Ureter (tissue), 1 donor: ENCODE results near the gene PIWIL4. TPM values are rescaled to one million over a fixed set of nuclear protein-coding genes. Genes with fewer than 3 reads are reported as not detected.
"Not testable (repeated sequence)": the region's sequence is repeated elsewhere in the genome, so short reads cannot be mapped to it uniquely, and the experiment has no call there.

Experiments used
- DNase-seq: peaks from one replicate; pipeline ENCODE4 v3.0.0-alpha.2; 2020; ENCODE audit warnings: low spot score
- total RNA-seq: library from RNA; stranded (reverse); gene quantifications from one replicate; pipeline ENCODE4 v1.2.4, GENCODE V29; 2023
- donor health status: DM: yes; HTN: yes; CAD: no.

The PIWIL4 gene
- total RNA-seq, 1 donor from 2014 or later = 3.7 TPM

DNA sequence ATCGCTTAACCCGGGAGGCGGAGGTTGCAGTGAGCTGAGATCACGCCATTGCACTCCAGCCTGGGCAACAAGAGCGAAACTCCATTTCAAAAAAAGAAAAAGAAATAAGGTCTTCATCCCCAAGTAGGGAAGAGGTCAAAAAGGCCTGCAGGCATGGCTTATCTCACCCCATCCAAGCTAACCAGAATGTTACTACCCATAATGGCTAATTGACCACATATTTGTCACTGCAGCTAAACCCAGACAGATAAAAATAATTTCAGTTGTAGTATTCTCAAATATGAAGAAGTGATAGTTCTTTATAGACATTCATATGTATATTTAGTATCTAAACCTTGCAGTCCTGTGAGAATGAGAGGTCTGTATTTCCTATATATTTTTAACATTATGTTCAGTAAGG, 17.8 kb downstream of the PIWIL4 start:
- DNase-seq = no peak

DNA sequence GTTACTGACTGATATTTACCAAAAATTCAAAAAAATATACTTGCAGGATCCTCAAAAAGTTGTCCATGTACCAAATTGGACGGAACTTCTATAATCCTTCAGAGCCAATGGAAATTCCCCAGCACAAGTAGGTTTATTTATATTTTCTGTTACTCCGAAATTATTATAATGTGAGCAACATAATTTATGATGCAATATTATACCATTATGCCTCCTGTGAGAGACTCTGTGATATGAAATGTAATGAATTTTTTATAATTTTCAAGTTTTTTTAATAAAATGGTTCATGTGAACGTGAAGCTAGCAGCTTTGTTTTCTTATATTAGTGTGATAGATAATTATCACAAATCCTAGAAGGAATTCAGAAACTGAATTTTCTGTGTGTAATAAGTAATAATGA, 18.2 kb downstream of the PIWIL4 start:
- DNase-seq = no peak

DNA sequence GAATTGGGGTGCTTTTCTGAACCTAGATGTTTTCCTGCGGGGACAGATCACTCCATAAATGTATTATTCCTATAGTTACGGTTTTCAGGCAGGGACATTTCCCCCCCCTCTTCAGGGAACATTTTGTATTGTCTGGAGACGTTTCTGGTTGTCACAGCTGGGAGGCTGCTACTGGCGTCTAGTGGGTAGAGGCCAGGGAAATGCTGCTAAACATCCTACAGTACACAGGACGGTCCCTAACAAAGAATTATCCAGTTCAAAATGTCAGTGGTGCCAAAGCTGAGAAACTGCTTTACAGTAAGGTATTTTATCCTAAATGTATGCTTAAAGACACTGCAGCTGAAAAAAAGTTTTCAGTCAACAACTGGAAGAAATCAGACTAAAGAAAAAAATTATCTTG, 19.4 kb downstream of the PIWIL4 start:
- no peak for DNase-seq

DNA sequence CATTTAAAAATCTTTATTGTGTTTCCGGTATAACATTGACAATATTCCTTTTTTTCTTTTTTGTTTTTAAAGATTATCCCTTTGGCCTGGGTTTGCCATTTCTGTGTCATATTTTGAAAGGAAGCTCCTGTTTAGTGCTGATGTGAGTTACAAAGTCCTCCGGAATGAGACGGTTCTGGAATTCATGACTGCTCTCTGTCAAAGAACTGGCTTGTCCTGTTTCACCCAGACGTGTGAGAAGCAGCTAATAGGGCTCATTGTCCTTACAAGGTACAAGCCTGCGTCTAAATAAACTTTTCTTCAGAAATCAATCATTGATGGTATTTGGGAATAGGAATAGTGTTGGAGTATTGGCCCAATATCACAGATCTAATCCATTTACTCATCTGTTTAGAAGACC, 19.8 kb downstream of the PIWIL4 start:
- no peak for DNase-seq

DNA sequence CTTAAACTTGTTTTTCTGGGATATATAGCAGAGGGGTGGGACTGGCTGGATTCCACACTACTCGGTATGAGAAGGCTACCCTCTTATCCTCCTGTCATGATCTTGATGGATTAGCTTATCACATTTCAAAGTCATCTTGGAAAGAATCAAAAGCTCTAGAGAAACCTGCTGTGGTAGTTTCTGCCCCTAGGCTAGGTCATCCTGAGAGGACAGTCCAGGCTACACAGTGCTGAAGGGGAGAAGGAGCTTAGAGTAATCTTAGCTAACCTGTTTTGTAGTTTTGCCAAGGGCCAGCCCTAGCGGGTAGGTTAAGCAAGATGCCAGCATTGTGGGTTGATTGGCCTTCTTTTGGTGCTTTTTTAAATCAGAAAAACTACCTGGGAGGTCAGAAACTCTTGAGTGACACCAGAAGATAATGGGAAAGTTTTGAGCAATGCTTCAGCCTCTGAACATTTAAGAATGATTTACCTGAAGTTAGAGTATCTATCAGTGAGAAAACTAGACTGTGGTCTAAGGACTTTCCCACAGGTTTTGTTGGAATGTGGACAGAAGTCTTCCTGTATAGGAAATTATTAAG, 21.3 kb downstream of the PIWIL4 start:
- DNase-seq = no peak

DNA sequence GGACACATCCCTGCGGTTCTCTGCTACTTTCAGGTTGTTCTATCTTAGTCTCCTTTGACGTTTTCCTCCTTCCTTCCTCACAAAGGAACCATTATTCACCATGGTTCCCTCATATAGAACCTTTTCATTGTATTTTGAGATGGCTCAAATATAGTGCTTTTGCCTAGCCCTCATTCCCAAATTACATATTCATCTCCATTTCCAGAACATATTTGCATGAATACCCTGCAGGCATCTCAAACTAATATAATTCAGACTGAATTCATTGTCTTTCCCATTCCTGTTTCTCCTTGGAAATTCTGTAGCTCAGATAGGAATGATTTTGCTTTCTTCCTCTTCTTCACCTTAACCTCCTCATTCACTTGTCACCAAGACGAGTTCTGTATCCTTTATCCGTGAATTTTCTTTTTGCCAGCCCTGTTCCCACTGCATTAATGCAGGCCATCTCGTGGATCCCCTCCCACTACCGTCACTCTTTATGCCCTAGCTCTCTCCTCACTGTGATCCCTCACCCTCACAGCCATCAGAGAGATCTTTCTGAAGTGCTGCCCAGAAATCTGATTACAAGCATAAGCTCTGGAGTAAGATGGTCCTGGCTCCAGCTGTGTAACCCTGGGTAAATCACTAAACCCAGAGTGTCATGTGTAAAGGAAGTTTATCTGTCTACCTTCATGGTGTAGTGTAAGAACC, 23.3 kb downstream of the PIWIL4 start:
- no peak for DNase-seq

DNA sequence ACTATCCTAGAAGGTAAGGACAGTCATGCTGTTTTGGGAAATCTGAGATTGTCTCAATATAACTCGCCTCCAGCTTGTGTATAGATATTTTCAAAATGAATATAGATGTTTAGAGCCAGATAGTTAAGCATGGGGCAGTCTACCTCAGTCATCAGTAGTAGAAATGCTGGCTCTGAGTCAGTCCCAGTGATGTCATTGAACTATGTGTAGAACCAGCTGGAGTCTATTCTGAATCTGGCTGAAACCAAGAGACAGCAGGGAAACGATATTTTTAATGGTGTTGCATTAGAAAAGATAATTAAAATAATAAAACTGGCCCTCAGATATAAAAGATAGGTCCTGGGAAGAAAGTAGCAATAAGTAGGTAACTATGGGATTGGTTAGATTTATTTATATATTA, 25.9 kb downstream of the PIWIL4 start:
- no peak for DNase-seq

DNA sequence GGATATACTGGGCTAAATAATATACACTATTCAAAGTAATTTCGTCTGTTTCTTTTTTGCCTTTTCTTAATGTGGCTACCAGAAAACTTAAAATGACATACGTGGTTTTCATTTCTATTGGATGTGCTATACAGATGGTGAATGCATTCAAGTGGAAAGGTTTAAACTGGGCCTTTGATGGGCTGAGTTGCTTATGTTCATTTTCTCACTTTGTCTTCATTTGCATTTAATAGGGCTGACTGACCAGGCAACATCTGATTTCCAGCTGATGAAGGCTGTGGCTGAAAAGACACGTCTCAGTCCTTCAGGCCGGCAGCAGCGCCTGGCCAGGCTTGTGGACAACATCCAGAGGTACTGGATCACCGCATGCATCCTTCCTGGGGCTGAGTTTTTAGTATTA, 27.9 kb downstream of the PIWIL4 start:
- no peak for DNase-seq

DNA sequence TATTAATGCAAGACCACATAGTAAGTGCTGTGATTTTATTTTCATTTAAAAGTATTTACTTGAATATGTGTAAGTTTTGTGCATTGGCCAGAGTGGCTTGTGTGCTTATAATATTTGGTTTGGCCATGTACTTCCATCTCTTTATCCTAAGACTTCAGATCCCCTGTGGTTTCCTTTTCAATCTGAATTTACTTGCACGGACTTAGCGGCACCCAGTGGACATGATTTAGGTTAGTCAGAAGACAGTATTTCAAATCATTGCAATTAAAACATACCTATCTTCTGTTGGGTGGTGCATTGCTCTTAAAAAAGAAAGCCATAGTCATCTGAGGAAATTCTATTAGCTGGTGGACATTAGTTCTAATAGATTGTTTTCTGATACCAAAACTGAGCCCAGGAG, 30.7 kb downstream of the PIWIL4 start:
- DNase-seq = no peak

DNA sequence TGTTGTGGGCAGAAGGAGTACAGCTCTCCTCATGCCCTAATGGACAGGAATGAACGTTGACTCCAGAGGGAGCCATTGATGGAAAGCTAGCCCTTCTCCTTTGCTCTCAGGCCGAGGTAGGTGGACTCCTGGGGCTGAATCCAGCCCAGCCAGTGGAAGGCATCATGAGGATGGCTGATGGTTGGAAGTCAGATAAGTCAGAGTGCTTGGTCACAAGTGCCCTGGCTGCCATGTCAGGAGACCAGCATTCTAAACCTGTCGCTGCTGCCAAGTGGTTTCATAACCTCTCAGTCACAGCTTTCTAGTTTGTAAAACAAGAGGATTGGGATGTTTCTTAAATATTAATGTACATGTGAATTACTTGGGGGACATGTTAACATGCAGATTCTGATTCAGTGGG, 32.3 kb downstream of the PIWIL4 start:
- DNase-seq = no peak

DNA sequence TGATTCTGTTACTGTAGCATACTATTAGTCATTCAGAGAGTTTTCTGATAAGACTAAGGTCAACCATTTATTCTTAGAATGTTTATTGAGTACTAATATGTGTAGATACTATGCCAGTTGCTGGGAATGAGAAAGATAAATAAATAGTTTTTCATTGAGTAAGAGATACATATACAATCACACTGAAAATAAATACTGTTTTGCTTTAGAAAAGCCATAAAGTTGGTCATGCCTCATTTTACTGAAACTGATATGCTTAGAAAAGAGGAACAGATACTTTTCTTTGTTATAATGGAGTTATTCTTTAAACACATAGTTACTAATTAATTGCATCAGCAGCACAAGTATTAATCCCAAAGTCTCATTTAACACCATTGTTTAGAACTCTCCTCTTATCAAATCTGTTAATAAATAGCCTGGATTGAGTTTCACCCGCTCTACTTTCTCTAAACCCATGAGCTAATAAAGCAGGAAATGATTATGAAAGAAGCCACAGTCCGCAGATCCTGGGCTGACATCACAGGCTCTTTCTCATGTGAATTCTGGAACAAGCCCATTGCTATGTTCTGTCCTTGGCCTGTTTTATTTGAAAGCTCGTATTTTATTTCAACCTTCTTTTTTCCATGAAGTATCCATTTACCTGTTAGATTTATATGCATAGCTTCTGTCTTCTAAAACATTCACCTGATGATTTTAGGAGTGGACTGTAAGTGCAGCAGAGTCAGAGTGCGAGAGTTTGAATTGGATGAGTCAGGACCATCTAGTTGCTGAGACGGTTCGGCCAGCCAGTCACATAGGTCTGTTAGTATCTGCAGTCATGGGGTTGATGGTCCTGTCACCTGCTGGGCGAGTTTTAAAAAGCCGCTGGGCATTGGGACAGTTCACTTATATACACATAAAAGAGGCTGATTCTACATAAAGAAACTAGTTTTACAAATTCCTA, 35.5 kb downstream of the PIWIL4 start:
- DNase-seq = no peak

DNA sequence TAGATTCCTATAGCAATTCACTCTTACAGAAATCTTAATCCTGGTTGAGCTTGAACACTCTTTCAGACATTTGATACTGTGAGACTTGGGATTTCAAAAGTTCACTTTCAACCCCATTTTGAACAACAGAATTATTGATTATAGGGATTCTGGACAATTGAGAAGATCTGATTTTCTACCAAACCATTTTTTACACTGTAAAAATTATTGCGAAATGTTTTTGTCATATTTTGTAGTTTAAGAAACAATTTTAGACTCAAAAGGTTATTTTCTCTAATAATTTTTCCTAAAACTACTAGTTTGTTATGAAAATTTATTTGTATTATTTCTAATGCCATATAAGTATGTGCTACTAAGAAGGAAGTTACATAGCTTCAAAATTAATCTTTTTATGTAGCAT, 36.4 kb downstream of the PIWIL4 start:
- DNase-seq = no peak

DNA sequence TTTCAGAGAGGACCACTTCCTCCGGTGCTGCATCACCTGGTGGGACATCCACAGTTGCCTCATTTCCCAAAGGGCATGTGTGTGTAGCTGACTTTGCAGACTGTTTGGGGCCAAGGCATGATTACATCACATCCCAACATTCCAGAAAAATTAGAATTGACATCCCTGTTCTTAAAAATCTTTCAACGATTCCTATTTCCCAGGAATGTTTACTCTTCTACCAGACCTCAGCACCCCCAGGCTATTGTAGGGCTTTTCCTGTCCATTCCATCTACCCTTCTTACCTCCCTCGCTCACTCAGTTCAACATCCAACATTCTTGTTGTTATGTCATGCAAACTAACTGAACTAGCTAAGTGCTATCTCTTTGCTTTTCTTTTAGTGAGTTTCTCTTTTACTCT, 37.3 kb downstream of the PIWIL4 start:
- DNase-seq = no peak

DNA sequence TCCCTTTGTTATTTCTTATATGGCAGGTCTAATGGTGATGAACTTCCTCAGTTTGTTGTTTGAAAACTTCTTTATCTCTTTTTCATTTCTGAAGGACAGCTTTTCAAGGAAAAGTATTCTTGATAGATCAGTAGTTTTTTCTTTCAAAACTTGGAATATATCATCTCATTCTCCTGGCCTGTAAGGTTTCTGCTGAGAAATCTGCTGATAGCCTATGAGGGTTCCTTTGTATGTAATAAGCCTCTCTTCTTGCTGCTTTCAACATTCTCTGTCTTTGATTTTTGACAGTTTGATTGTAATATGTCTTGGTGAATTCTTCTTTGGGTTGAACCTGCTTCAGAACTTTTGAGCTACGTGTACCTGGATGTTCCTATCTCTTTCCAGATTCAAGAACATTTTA, 46.0 kb downstream of the PIWIL4 start:
- no peak for DNase-seq

DNA sequence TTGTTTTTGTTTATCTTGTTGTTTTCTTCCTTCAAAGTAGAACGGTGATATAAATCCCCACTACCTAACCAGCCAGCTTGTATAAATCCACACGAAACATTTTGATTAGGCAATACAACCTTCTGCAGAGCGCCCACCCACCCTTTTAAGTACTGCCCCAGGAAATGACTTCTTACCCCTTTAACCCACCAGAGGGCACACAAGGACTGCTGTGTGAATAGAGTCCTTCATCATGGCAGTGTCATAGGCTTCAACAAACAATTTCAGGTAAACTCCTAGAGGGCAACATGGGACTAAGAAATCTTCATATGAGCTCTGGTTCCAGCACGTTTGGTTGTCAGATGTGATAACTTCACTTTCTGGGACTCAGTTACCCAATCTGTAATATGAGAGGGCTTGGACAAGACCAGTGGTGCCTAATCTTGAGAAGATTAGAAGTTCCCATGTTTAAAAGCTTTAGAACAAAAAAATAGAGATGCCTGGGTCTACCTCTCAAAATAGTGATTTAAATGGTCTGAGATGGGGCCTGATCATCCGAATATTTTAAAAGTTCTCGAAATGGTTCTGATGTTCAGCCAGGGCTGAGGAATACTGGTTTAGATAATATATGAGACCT, 56.1 kb downstream of the PIWIL4 start:
- DNase-seq = peak; percentile 57

DNA sequence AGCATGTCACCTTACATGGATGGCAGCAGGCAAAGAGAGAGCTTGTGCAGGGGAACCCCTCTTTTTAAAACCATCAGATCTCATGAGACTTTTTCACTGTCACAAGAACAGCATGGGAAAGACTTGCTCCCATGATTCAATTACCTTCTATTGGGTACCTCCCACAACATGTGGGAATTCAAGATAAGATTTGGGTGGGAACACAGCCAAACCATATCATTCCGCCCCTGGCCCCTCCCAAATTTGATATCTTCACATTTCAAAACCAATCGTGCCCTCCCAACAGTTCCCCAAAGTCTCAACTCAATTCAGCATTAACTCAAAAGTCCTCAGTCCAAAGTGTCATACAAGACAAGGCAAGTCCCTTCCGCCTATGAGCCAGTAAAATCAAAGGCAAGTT, 58.3 kb downstream of the PIWIL4 start:
- DNase-seq = not testable (repeated sequence)

DNA sequence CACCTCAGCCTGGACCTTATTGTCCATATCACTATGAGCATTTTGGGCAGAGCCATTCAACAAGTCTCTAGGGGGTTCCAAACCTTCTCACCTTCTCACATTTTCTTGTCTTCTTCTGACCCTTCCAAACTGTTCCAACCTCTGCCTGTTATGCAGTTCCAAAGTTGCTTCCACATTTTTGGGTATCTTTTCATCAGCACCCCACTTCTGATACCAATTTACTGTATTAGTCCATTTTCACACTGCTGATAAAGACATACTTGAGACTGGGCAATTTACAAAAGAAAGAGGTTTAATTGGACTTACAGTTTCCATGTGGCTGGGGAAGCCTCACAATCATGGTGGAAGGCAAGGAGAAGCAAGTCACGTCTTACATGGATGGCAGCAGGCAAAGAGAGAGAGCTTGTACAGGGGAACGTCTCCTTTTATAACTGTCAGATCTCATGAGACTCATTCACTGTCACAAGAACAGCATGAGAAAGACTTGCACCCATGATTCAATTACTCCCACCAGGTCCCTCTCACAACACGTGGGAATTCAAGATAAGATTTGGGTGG, 59.9 kb downstream of the PIWIL4 start:
- not testable (repeated sequence) for DNase-seq

DNA sequence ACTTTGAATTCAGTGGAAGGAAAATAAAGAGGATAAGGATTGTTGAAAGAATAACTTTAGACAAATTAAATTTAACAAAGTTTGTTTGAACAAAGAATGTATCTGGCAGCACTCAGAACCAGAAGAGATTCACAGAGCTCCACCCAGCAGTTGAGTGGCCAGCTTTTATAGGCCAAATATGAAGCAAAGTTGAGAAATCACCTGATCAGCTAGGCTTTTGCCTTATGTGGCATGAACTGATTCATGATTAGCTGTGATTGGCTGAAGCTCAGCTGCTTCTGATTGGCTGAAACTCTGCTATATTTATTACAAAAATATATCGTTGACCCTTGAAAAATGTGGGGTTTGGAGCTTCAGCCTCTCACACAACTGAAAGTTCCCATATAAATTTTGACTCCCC, 62.6 kb downstream of the PIWIL4 start:
- no peak for DNase-seq

DNA sequence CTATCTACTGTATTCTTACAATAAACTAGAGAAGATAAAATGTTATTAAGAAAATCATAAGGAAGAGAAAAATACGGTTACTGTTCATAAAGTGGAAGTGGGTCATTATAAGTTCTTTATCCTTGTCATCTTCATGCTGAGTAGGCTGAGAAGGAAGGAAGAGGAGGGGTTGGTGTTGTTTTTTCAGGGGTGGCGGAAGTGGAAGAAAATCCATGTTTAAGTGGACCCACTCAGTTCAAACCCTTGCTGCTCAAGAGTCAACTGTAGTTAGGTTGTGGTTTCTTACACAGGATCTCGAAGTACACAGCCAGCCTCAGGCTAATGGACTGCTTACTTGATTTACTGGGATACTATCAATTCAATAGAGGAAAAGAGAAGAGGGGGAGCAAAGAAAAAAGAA, 63.1 kb downstream of the PIWIL4 start:
- no peak for DNase-seq

DNA sequence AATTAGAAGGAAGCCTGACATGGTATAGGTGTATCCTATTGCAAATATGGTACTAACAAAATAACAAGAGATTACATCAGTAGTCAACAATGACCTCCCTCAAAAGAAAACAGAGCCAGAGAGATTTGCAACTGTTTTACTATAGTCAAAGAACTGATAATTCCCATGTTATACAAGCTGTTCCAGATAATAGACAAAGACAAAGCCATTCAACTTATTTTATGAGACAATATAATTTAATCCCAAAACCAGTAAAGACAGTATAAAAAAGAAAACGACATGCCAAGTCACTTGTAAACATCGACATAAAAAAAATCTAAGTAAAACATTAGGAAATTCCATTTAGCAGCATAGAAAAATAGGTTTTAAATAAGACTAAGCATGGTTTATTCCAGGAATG, 65.2 kb downstream of the PIWIL4 start:
- DNase-seq = no peak

DNA sequence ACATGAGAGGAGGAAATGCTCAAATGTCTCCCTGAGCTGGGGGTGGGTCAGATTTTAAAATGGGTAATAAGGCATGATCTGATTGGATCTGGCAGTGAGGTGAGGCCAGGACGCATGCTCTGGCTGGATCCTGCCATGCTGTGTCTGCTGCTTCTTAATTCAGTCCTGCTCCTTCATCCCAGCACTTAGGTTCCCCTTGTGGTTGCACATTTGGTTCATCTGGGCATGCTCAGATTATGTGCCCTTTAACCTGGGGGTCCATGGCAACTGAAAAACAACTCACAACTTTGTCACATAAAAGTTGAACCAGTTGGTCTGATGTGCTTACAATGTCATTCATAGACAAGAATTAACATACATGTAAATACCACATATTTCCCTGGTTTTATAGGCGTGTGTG, 67.9 kb downstream of the PIWIL4 start:
- no peak for DNase-seq

DNA sequence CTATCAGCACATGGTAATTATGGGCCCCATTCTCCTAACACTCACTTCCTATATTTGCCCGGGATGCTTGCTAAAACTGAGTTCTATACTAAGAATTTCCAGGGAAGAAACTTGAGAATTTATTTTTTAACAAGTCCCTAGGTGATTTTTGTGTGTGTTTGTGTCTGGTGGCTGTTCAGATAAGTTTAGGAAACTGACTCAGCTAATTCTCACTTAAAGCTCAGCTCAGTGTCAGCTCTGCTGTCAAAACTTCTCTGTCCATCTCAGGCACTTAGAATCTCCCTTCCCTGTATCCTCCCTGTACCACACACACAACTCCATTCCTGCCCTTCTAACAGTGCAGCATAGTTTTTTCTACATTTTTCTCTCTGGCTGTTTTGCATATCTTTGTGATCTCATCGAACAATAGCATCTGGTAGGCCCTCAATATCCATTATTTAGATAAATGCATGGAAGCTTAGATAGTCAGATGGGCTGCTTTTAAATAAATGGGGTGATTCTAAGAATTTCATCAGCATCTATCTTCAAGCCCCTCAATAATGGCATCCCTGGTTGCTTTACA, 69.3 kb downstream of the PIWIL4 start:
- no peak for DNase-seq
